Kidney capillary endothelial cell (primary cell): ENCODE measurements around the gene PIK3R1.

Source experiments
- DNase-seq: peaks from one replicate; pipeline ENCODE4 v3.0.0-alpha.2; 2018; ENCODE audit warnings: low spot score

Gene PIK3R1

GRCh38 chr5:68215208-68215897, at the start of gene PIK3R1:
PIK3R1 (plus strand) TSS chr5:68215756; CDS start chr5:68226676, 10,920 bp downstream.
- peak; percentile 93 for DNase-seq

GRCh38 chr5:68167195-68167651, 48.3 kb upstream of the PIK3R1 start:
- no peak for DNase-seq

GRCh38 chr5:68169903-68170302, 45.7 kb upstream of the PIK3R1 start:
- no peak for DNase-seq

- DNase-seq, result no peak
Measured at GRCh38 chr5:68170826-68171558, 44.6 kb upstream of the PIK3R1 start.

GRCh38 chr5:68172314-68172713, 43.2 kb upstream of the PIK3R1 start:
- DNase-seq, result no peak

GRCh38 chr5:68173007-68173406, 42.5 kb upstream of the PIK3R1 start:
- no peak for DNase-seq

GRCh38 chr5:68176253-68176652, 39.3 kb upstream of the PIK3R1 start:
- no peak for DNase-seq

- no peak for DNase-seq
Measured at GRCh38 chr5:68176802-68177479, 38.6 kb upstream of the PIK3R1 start.

GRCh38 chr5:68177676-68178075, 37.9 kb upstream of the PIK3R1 start:
- no peak for DNase-seq

GRCh38 chr5:68178579-68178978, 37.0 kb upstream of the PIK3R1 start:
- no peak for DNase-seq

GRCh38 chr5:68180121-68181038, 35.2 kb upstream of the PIK3R1 start:
- no peak for DNase-seq

- DNase-seq, result no peak
Measured at GRCh38 chr5:68181039-68181599, 34.4 kb upstream of the PIK3R1 start.

GRCh38 chr5:68182094-68182493, 33.5 kb upstream of the PIK3R1 start:
- DNase-seq, result no peak

GRCh38 chr5:68182534-68182933, 33.0 kb upstream of the PIK3R1 start:
- no peak for DNase-seq

- DNase-seq, result no peak
Measured at GRCh38 chr5:68187268-68188055, 28.1 kb upstream of the PIK3R1 start.

- no peak for DNase-seq
Measured at GRCh38 chr5:68189171-68189570, 26.4 kb upstream of the PIK3R1 start.

- no peak for DNase-seq
Measured at GRCh38 chr5:68189613-68190012, 25.9 kb upstream of the PIK3R1 start.

- DNase-seq, result no peak
Measured at GRCh38 chr5:68190619-68191018, 24.9 kb upstream of the PIK3R1 start.

- no peak for DNase-seq
Measured at GRCh38 chr5:68191083-68191791, 24.3 kb upstream of the PIK3R1 start.

- DNase-seq, result no peak
Measured at GRCh38 chr5:68192679-68193060, 22.9 kb upstream of the PIK3R1 start.
